GM12801 (cell line): Measurements from ENCODE around the gene RAI1.

Source experiments
- TF ChIP-seq, protein P1 (sequence below): IDR thresholded peaks from one replicate; pipeline ENCODE4 v1.5.1; 2011; ENCODE audit warnings: control low read depth; ENCODE audit not compliant: insufficient read length; ENCODE audit errors: extremely low read depth

RAI1 gene

DNA sequence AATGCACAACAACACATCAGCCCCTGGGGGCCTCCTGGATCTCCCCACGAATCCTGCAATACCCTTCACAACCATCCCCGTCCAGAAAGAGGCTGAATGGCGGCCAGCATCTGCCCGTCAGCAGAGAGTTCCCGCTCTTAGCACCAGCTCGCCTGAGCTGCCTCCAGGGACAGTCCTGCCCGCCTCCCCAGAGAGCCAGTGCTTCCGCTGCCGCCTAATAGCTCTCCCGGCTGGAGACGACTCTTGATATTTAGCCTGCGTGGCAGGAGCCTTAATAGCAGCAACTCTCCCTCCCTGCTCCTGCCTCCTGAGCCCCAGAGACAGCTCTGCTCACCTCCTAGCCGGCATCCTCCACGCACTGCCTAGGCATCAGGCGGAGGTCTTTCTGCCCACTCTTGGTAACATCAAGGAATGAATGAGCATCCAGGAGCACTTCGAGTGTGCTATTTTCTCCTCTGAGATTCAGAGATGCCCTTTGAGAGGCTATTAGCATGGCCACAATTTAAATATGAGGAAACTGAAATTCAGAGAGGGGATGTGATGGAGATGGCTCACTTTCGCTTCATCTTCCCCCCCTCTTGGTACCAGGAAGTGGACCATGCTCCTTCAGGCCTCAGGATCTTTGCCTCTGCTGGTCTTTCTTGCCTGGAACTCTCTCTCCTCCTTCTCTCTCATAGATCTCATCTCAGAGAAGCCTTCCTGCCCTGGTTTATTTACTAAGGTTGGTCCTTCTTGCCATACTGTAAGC lies 67.9 kb downstream of the RAI1 start:
- TF ChIP-seq, protein P1, sequence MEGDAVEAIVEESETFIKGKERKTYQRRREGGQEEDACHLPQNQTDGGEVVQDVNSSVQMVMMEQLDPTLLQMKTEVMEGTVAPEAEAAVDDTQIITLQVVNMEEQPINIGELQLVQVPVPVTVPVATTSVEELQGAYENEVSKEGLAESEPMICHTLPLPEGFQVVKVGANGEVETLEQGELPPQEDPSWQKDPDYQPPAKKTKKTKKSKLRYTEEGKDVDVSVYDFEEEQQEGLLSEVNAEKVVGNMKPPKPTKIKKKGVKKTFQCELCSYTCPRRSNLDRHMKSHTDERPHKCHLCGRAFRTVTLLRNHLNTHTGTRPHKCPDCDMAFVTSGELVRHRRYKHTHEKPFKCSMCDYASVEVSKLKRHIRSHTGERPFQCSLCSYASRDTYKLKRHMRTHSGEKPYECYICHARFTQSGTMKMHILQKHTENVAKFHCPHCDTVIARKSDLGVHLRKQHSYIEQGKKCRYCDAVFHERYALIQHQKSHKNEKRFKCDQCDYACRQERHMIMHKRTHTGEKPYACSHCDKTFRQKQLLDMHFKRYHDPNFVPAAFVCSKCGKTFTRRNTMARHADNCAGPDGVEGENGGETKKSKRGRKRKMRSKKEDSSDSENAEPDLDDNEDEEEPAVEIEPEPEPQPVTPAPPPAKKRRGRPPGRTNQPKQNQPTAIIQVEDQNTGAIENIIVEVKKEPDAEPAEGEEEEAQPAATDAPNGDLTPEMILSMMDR = no peak

- TF ChIP-seq, protein P1 = no peak
These were observed 68.7 kb downstream of the RAI1 start for GRCh38 chr17:17749921-17750320.

- TF ChIP-seq, protein P1 = no peak
These were observed 69.6 kb downstream of the RAI1 start for GRCh38 chr17:17750881-17751280.

DNA sequence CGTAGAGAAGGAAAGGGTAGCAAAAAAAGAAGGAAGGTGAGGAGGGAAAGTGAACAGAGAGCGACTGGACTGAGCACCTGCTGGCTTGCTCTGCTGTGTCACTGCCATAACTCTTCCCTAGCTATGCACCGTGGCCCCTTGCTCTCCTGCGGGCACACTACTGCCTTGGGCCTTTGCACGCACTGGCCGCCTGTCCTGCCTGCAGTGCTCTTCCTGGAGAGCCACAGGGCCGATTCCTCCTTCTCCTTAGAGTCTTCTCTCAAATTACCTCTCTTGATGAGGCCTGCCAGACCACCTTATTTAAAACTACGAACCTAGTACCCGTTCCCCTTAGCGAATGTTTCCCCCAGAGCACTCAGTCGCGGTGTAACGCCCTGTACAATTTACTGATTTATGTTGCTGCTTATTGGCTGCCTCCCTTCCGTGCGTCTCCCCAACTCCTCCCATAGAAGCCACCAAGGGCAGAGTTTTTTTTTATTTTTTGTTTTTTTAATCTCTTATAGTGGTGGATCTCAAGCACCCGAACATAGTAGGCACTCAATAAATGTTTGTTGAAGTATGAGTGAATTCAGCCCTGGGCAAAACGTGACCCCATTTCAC lies 70.3 kb downstream of the RAI1 start:
- TF ChIP-seq, protein P1 = no peak

DNA sequence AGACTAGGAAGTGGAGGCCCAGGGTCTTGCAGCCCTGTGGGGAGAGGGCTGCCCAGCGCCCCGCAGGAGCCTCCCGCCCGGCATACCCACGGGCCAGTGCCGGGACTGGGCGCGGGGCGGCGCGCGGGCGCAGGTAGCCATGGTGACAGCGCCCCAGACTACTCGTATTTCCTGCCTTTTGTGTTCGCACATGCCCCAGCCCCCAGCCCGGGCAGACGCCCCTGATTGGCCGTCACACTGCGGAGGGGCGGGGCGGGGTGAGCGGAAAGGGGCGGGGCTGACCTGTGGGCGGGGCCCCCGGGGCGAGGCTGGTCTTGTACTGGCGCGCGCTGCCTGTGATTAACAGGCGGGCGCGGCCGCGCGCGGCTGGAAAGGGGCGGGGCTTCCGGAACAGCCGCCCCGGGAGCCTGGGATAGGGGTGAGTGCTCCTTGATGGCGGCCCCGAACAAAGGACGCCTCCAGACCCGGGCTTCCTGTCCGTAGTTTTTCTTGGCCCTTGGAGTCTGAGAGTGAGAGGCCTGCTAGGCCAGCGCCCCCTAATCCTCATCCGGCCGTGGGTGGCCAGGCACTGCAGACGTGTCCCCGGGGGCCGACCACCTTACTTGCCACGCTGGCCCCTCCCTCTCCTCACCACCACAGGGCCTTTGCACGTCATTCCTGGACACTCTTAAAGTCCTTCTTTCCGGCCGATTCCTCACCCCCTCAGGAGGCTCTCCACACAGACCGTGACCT lies 71.0 kb downstream of the RAI1 start:
- TF ChIP-seq, protein P1 = no peak

DNA sequence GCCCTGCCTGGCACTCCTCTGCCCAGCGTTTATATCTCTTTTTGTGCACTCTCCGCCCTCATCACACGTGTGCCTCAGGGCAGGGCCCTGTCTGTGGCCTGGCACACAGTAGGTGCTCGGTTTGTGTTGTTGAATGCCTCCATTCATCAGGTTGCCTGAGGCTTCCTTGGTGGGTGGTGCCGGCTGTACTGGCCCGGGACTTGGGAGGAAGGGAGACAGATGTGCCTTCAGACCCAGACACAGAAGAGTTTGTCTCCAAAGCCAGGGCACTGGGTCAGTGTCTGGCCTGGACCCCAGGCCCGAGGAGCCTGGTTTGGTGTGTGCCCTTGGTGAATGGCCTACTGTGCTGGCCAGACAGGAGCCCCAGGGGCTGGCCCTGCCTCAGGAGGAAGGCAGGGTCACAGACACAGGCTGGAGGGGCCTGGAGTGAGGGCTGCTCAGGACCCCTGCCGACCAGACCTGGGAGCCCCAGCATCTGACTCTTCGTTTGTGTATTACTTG lies 71.6 kb downstream of the RAI1 start:
- TF ChIP-seq, protein P1 = no peak

DNA sequence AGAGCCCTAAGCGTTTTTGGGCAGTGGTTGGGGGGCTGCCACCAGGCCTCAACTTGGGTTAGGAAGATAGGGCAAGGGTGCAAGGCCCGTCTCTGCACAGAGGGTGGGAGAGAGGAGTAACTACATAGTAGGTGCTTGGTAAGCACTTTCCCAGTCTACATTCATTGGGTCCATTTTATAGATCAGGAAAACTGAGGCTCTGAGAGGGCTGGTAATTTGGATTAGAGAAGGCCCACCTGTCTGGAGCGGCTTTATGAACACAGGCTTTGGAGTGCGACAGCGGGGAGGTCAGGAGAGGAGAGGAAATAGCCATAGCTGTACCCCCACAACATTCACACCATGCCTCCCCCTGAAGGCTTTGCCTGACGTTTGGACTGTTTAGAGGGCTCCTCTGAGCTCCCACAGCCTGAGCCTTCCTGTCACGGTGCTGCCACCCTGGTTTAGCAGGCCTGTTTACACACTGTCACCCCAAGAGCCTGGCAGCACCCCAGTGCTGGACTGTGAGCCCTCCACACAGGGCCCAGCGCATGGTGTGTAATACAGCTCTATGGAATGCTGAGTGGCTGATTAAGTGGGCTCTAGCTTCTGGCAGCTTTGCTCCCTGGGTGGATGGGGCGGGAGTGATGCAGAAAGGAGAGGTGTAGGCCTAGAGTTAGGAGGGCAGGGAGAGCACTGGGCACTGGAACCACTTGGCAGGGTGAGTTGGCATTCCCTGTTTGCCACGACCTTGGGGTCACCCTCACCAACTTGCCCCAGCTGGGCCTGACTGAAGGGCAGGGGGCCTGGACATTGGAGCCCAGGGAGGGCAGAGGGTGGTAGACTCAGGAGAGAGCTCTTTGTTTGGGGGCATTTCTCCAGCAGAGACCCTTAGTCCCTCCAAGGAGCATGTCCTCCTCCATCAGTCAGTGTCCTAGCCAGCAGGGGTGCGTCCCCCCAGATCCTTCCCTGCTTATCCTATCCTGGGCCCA lies 73.7 kb downstream of the RAI1 start:
- TF ChIP-seq, protein P1 = no peak
